ENCODE data around the gene CCNK.
A peak's percentile ranks its signal among the peaks of the same experiment; 100 is the strongest.

CCNK gene

DNA sequence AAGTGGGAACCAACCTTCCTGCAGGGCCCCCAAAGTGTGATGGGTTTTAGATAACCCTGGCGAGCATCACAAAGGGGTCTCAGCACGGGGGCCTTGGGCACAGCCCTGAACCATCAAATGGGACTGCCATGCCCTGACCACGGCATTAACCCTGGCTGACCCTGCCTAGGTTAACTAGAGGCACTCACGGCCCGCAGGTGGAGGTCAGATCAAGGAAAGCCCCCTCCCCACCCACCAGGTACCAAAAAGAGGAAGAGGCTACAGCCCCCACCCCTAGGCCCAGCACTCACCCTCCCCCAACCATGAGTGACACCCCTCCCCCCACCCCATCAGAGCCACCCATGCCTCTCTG, 42.5 kb downstream of the CCNK start:
- no peaks in the 10 kb centered on the region for H3K27me3 ChIP-seq (ENCODE audit: control insufficient read depth, insufficient read depth, low read length)
- H3K4me3 ChIP-seq (ENCODE audit: low read length): no peak overlapping the region
- no peak overlapping the region for H3K4me2 ChIP-seq (ENCODE audit: low read length)
- no peaks in the 10 kb centered on the region for H3K9me3 ChIP-seq (replicated peaks; ENCODE audit: low read length)
- H3K4me1 ChIP-seq (ENCODE audit: control insufficient read depth, insufficient read depth, low read length): peaks cover 19% of the 10 kb centered on the region
- H3K36me3 ChIP-seq (ENCODE audit: insufficient read depth, low read length): no peaks in the 10 kb centered on the region
- H3K9ac ChIP-seq (ENCODE audit: low read depth, low read length): no peak overlapping the region

DNA sequence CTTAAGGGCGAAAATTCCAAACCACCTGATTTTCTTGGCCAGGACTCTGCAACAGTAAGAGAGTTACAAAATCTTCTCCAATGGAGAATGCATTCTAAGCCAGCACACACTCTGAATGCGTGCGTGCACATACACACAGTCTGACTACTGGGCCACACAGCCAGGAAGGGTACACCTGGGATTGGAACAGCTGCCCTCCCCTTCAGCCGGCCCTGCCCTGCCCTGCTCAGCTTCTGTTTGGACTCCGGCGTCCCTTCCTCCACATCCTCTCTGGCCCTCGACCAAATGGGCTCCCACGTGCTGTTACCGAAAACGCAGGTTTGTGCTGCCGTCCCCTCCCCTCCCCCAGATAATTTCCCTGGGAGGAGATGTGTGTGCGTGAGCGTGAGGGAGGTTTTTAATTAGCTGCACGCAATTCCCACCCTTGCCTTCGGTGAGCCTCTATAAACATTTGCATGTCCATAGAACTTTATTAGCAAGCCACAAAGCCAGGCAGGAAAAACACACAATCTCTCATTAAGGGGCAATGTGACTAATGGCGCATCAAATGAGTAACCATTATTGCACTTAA, 43.0 kb downstream of the CCNK start:
- Histone ChIP-seq H3K36me3 (ENCODE audit: insufficient read depth, low read length) (no peaks in the 10 kb centered on the region), H3K27me3 (ENCODE audit: control insufficient read depth, insufficient read depth, low read length) (peaks cover 2% of the 10 kb centered on the region), H3K9ac (ENCODE audit: low read depth, low read length) (no peak overlapping the region), H3K9me3 (replicated peaks; ENCODE audit: low read length) (no peaks in the 10 kb centered on the region), H3K4me2 (ENCODE audit: low read length) (no peak overlapping the region), H3K4me3 (ENCODE audit: low read length) (no peak overlapping the region), H3K4me1 (ENCODE audit: control insufficient read depth, insufficient read depth, low read length) (peaks cover 19% of the 10 kb centered on the region)

DNA sequence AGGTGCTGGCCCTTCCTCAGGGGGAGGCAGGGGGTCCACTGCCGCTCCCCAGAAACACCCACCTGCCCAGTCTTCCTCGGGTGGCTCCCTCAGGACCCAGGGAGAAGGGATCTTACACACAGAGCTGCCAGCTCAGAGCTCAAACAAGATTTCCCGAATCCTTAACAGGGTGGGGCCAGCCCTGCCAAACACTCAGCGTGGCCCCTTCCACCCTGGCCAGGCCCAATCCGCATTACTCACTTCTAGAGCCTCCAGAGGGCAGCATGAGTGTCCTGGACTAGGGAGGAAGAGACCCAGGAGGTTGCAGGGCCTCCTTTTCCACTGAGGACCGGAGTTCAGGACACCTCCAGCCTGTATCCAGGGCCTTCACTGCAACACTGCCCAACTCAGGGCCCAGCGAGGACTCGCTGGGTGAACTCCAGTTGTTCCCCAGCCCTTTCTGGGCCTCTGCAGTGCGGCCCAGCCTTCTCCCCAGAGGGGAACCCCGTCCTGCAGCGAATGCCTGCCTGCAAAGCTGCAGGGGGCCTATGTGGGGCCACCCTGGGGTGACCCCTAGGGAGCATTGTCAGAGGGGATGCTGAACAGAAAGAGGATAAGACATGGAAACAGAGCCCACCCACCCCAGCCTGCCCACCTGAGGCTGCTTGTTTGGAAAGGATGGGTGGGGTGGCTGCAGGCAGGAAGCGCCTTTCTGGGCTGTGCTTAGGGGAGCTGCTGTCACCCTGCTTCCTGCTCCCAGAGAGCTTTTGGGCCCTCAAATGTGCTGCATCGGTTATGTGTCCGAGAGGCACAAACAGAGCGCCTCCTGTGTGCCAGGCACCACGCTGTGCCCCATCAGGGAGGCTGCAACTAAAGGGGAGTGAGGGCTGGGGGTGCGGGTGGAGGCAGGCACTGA, 43.8 kb downstream of the CCNK start:
- peaks cover 2% of the 10 kb centered on the region for H3K27me3 ChIP-seq (ENCODE audit: control insufficient read depth, insufficient read depth, low read length)
- no peak overlapping the region for H3K9ac ChIP-seq (ENCODE audit: low read depth, low read length)

DNA sequence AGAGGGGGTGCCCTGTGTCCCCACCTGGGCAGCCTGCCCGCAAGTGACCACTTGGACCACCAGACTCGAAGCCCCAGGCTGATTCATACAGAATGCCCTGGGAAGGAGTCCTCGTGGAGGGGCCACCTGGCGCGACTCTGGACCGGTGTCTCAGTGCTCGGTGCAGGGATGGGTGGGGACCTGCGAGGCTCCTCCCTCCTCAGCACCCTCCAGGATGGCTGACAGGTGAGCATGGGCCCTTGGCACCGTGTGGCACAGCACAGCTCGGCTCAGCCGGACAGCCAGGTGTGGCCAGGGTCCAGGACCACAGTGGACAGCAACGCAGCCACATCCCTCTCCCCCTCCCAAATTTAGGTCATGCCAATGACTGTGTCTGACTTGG, 44.5 kb downstream of the CCNK start:
- Histone ChIP-seq H3K9me3 (replicated peaks; ENCODE audit: low read length) (no peaks in the 10 kb centered on the region), H3K27me3 (ENCODE audit: control insufficient read depth, insufficient read depth, low read length) (peaks cover 2% of the 10 kb centered on the region), H3K4me3 (ENCODE audit: low read length) (no peak overlapping the region), H3K4me2 (ENCODE audit: low read length) (no peak overlapping the region), H3K4me1 (ENCODE audit: control insufficient read depth, insufficient read depth, low read length) (peaks cover 26% of the 10 kb centered on the region), H3K36me3 (ENCODE audit: insufficient read depth, low read length) (no peaks in the 10 kb centered on the region), H3K9ac (ENCODE audit: low read depth, low read length) (no peak overlapping the region)

More for the DNA sequence above, 43.8 kb downstream of the CCNK start:
- Histone ChIP-seq H3K4me1 (ENCODE audit: control insufficient read depth, insufficient read depth, low read length) (peaks cover 20% of the 10 kb centered on the region), H3K4me2 (ENCODE audit: low read length) (no peak overlapping the region), H3K36me3 (ENCODE audit: insufficient read depth, low read length) (no peaks in the 10 kb centered on the region), H3K4me3 (ENCODE audit: low read length) (no peak overlapping the region), H3K9me3 (replicated peaks; ENCODE audit: low read length) (no peaks in the 10 kb centered on the region)

DNA sequence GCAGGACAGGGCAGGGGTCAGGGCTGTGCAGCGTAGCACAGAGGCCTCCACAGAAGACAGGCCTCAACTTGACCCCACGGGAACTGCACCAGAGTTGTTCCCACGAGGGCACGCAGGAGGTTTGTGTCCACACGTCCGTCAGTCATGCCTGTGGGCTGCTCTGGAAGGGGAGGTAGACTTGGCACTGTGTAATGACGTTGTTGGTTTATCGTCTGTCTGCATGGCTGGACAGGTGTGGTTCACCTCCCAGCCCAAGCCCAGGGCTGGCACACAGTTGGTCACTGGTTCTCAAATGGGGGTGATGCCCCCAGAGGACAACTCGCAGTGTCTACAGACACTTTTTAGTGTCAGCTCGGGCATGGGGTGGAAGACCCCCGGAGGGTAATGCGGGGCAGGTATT, 45.8 kb downstream of the CCNK start:
- no peaks in the 10 kb centered on the region for H3K9me3 ChIP-seq (replicated peaks; ENCODE audit: low read length)
- H3K4me3 ChIP-seq (ENCODE audit: low read length): no peak overlapping the region
- no peak overlapping the region for H3K4me2 ChIP-seq (ENCODE audit: low read length)
- H3K9ac ChIP-seq (ENCODE audit: low read depth, low read length): no peak overlapping the region
- peaks cover 2% of the 10 kb centered on the region for H3K27me3 ChIP-seq (ENCODE audit: control insufficient read depth, insufficient read depth, low read length)
- H3K4me1 ChIP-seq (ENCODE audit: control insufficient read depth, insufficient read depth, low read length): peaks cover 38% of the 10 kb centered on the region
- H3K36me3 ChIP-seq (ENCODE audit: insufficient read depth, low read length): no peaks in the 10 kb centered on the region

DNA sequence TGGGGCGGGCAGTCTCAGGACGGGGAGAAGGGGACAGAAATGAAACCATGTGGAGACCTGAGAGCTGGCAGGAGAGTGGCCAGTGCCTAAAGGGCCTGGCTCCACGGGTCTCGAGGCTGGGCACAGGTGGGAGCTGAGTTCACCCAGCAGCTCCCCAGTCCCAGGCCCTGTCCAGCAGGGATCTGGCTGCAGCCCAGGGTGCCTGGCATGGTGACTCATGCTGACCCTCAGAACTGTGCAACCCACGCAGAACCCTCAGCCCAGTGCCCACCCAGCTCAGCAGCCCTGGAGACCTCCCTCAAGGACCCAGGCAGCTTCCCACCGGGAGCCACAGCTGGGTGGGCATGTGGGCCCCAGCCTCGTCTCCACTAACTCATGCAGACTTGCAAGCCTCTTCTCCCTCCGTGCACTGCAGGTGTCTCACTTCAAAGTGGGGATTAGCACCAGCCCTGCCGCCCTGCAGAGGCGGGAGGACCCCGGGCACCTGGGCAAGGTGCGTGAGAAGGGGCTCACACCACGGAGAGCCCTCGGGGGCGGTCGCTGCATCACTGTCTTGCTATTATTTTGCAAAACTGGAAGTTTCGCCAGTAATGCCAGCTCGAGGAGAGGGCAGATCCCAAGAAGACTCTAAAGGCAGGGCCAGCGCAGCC, 46.3 kb downstream of the CCNK start:
- no peaks in the 10 kb centered on the region for H3K9me3 ChIP-seq (replicated peaks; ENCODE audit: low read length)
- peaks cover 2% of the 10 kb centered on the region for H3K27me3 ChIP-seq (ENCODE audit: control insufficient read depth, insufficient read depth, low read length)
- H3K4me1 ChIP-seq (ENCODE audit: control insufficient read depth, insufficient read depth, low read length): peaks cover 34% of the 10 kb centered on the region
- H3K9ac ChIP-seq (ENCODE audit: low read depth, low read length): no peak overlapping the region
- no peaks in the 10 kb centered on the region for H3K36me3 ChIP-seq (ENCODE audit: insufficient read depth, low read length)
- no peak overlapping the region for H3K4me3 ChIP-seq (ENCODE audit: low read length)
- no peak overlapping the region for H3K4me2 ChIP-seq (ENCODE audit: low read length)

DNA sequence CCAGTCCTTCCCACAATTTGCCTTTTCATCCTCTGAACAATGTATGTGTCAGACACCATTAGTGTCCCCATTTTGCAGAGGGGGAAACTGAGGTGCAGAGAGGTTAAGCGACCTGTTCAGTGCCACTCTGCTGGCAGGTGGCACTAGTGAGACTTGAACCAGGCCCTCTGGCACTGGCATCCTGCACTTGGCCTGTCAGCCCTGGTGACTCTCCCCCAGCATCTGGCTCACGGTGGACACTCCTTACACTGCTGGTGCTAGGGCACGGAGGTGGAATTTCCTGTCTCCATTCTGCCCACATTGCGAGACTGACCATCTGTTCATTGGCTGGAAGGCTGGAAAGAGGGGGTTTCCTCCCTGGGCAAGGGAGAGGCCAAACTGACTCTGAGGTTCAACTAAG, 48.7 kb downstream of the CCNK start:
- Histone ChIP-seq H3K9ac (ENCODE audit: low read depth, low read length) (no peak overlapping the region), H3K4me1 (ENCODE audit: control insufficient read depth, insufficient read depth, low read length) (peaks cover 29% of the 10 kb centered on the region)

DNA sequence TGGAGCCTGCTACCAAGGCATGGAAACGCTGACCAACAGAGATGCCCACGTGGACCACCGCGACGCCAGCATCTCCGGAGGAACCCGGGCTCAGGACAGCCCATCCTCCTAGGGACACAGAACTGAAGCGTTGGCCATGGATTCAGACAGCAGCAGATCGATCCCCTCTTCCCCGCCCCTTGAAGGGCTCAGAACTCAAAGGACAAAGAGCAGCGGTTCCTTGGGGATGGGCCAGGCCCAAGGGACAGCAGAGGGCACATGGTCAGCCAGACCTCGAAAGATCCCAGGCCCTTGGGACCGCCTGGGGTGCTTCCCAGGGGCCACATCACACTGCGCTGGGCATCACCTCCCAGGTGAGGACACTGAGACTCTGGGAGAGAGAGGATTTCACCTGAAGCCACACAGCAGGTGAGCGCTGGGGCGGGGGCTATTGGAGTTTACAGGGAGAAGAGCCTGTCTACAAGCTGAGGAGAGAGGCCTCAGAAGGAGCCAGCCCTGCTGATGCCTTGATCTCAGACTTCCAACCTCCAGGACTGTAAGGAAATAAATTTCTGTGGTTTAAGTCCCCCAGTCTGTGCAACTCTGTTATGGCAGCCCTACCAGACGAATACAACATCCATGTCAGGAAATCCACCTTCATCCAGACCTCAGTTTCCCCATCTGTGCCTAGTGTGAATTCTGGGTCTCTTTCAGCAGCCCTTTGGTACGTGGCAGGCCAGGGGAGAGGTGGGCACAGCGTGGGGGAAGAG, 49.4 kb downstream of the CCNK start:
- H3K4me1 ChIP-seq (ENCODE audit: control insufficient read depth, insufficient read depth, low read length): peaks cover 34% of the 10 kb centered on the region
- H3K9ac ChIP-seq (ENCODE audit: low read depth, low read length): peak overlapping the region; percentile 22
- no peak overlapping the region for H3K4me3 ChIP-seq (ENCODE audit: low read length)
- peaks cover 2% of the 10 kb centered on the region for H3K27me3 ChIP-seq (ENCODE audit: control insufficient read depth, insufficient read depth, low read length)
- H3K4me2 ChIP-seq (ENCODE audit: low read length): peak overlapping the region; percentile 49
- no peaks in the 10 kb centered on the region for H3K36me3 ChIP-seq (ENCODE audit: insufficient read depth, low read length)
- no peaks in the 10 kb centered on the region for H3K9me3 ChIP-seq (replicated peaks; ENCODE audit: low read length)

More for the DNA sequence above, 48.7 kb downstream of the CCNK start:
- Histone ChIP-seq H3K4me2 (ENCODE audit: low read length) (no peak overlapping the region), H3K9me3 (replicated peaks; ENCODE audit: low read length) (no peaks in the 10 kb centered on the region), H3K4me3 (ENCODE audit: low read length) (no peak overlapping the region), H3K36me3 (ENCODE audit: insufficient read depth, low read length) (no peaks in the 10 kb centered on the region), H3K27me3 (ENCODE audit: control insufficient read depth, insufficient read depth, low read length) (peaks cover 2% of the 10 kb centered on the region)

DNA sequence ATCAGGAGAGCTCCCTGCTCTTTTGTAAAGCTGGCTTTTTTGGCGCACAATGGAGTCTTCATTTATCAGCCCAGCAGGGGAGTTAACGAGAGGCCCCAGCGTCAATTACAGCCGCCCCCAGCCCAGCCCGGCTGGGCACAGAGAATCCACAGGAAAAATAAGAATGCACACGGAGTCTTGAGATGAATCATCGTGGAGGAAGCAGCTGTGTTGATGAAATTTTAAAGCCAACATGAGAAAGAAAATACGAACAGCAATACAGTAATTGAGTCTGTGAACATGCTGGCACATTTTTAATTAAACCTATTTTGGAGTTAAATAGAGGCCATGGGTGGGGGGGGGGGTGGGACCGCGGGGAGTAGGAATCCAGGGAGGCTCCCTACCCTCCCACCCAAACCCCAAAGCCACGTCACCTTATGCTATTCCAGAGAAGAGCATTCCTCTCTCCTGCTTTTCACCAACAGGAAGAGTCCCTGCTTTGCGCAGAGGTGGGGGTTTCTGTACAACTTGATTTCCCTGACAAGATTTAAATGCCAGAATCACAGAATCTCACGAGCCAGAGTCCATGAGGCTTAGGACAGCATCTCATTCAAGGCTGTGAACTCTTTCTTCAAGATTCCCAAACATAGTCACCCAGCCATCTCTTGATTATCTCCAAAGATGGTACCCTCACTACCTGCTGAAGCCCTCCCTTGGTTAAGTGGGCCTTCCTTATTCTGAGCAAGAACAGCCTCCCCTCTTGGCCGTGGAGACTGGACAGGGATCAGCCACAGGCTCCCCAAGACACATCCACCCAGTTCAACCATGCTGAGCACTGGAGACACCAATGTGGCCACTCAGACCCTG, 50.3 kb downstream of the CCNK start:
- Histone ChIP-seq H3K4me3 (ENCODE audit: low read length) (no peak overlapping the region), H3K4me2 (ENCODE audit: low read length) (peak overlapping the region; percentile 49), H3K9ac (ENCODE audit: low read depth, low read length) (peak overlapping the region; percentile 22), H3K9me3 (replicated peaks; ENCODE audit: low read length) (no peaks in the 10 kb centered on the region), H3K4me1 (ENCODE audit: control insufficient read depth, insufficient read depth, low read length) (peaks cover 37% of the 10 kb centered on the region), H3K36me3 (ENCODE audit: insufficient read depth, low read length) (no peaks in the 10 kb centered on the region), H3K27me3 (ENCODE audit: control insufficient read depth, insufficient read depth, low read length) (peaks cover 2% of the 10 kb centered on the region)

DNA sequence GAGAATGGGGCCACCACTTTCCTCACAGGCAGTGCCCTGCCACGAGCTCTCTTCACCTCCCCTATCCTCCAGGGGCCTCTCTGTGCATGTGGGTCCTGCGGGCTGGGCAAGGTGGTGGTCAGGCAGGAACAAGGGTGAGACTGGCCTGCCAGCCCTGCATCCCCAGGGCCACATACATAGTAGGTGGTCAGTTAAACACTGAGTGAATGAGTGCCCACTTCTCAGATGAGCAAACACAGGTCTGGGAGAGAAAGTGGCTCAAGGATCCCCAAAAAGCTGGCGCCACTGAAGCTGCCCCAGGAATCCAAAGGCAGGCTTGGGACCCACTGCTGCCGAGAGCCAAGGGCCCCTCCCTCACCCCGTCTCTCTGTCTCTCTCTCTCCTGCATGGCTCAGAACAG, 51.1 kb downstream of the CCNK start:
- H3K9me3 ChIP-seq (replicated peaks; ENCODE audit: low read length): no peaks in the 10 kb centered on the region
- H3K4me1 ChIP-seq (ENCODE audit: control insufficient read depth, insufficient read depth, low read length): peaks cover 40% of the 10 kb centered on the region
- no peak overlapping the region for H3K4me3 ChIP-seq (ENCODE audit: low read length)
- H3K36me3 ChIP-seq (ENCODE audit: insufficient read depth, low read length): no peaks in the 10 kb centered on the region
- no peak overlapping the region for H3K9ac ChIP-seq (ENCODE audit: low read depth, low read length)
- H3K4me2 ChIP-seq (ENCODE audit: low read length): no peak overlapping the region
- H3K27me3 ChIP-seq (ENCODE audit: control insufficient read depth, insufficient read depth, low read length): peaks cover 2% of the 10 kb centered on the region
